DND-41 (cell line): ENCODE results near the gene PEPD.

Experiments used
- ATAC-seq: fragments of 200-7000 bp; cut with Tn5 transposase; 3 replicates; pipeline ENCODE4 v1.9.1; 2021; ENCODE audit warnings: low read depth; ENCODE audit not compliant: insufficient read depth
- DNase-seq: peaks from one replicate; pipeline ENCODE4 v3.0.0-alpha.2; 2020
- H2AFZ ChIP-seq: 2 replicates; pipeline ENCODE4 v1.6.0; 2012; ENCODE audit warnings: low read depth, low read length
- H3K27ac ChIP-seq: 2 replicates; pipeline ENCODE4 v1.5.1; 2012; ENCODE audit warnings: low read length, inconsistent platforms
- H3K27me3 ChIP-seq: fragments of 200-600 bp; sonication (generic); 2 replicates; pipeline ENCODE4 v1.6.0; 2012; ENCODE audit warnings: low read length, mild to moderate bottlenecking, inconsistent platforms; ENCODE audit not compliant: insufficient read depth, poor library complexity
- H3K36me3 ChIP-seq: 2 replicates; pipeline ENCODE4 v1.5.1; 2012; ENCODE audit warnings: low read length, inconsistent platforms; ENCODE audit not compliant: insufficient read depth
- H3K4me1 ChIP-seq: 2 replicates; pipeline ENCODE4 v1.5.1; 2012; ENCODE audit warnings: mild to moderate bottlenecking, low read length; ENCODE audit not compliant: insufficient read depth
- H3K4me2 ChIP-seq: 2 replicates; pipeline ENCODE4 v1.6.0; 2012; ENCODE audit warnings: mild to moderate bottlenecking, moderate library complexity, low read length, inconsistent platforms; ENCODE audit not compliant: insufficient read depth
- H3K4me3 ChIP-seq, 2 experiments: fragments of 200-600 bp in 1 of 2; shearing (Covaris generic) in 1 of 2; 2 replicates each; pipeline ENCODE4 v1.5.1; 2012 to 2016; ENCODE audit warnings: inconsistent platforms in 2 of 2, low read length in 2 of 2, mild to moderate bottlenecking in 2 of 2, low read depth in 1 of 2, moderate library complexity in 1 of 2
- H3K79me2 ChIP-seq: 2 replicates; pipeline ENCODE4 v1.6.0; 2012; ENCODE audit warnings: low read length, inconsistent platforms; ENCODE audit not compliant: insufficient read depth
- H3K9ac ChIP-seq: 2 replicates; pipeline ENCODE4 v1.6.0; 2012; ENCODE audit warnings: low read depth, mild to moderate bottlenecking, inconsistent platforms, low read length, moderate library complexity
- H3K9me3 ChIP-seq: 2 replicates; pipeline ENCODE4 v1.5.1; 2012; ENCODE audit warnings: low read length, moderate library complexity, mild to moderate bottlenecking, inconsistent platforms; ENCODE audit not compliant: insufficient read depth, severe bottlenecking
- H4K20me1 ChIP-seq: 2 replicates; pipeline ENCODE4 v1.6.0; 2012; ENCODE audit warnings: low read length; ENCODE audit not compliant: insufficient read depth
- EZH2 ChIP-seq: IDR thresholded peaks from 3 replicates; pipeline ENCODE4 v1.6.1; 2012; ENCODE audit warnings: borderline replicate concordance, low read depth, mild to moderate bottlenecking, moderate library complexity, low read length, inconsistent platforms; ENCODE audit not compliant: severe bottlenecking
- TF ChIP-seq, protein P1 (sequence below): IDR thresholded peaks from 2 replicates; pipeline ENCODE4 v1.5.1; 2012; ENCODE audit warnings: borderline replicate concordance, low read length, moderate library complexity, mild to moderate bottlenecking; ENCODE audit not compliant: poor library complexity, severe bottlenecking; ENCODE audit errors: extremely low read depth

The PEPD gene

DNA sequence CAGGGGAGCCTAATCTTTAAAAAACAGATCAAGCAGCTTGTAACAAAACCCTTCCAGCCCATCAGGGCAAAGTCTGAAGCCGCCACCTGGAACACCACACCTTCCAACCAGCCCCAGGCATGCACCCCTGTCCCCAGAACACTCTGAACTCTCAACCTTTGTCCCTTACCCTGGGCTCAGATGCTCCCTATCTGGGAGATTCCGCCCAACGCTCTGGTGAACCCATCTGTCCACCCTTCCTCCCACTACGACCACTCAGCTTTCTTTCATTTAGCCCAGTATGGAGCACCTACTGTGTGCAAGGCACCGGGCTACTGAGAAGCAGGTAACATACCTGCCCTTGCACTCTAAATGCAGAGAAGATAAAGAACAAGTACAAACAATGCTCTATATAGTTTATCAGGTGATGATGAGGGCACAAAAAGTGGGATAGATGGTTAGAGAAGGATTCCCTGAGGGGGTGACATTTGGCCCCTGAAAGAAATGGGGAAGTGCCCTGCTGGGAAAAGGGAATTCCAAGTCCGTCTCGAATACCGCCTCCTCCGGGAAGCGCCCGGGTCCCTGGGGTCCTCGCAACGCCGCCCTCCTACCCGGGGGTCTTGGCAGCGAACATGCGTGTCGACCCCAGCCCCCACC, 629 bp downstream of the PEPD start:
- H3K36me3 ChIP-seq, result no peaks in the 10 kb centered on the region
- peak overlapping the region; percentile 100 for H3K4me2 ChIP-seq
- DNase-seq (no peak), ATAC-seq (no peak)
- peak overlapping the region; percentile 93 to 99 for H3K4me3 ChIP-seq
- H3K9me3 ChIP-seq, result no peaks in the 10 kb centered on the region
- peak overlapping the region; percentile 73 for H3K9ac ChIP-seq
- H3K27me3 ChIP-seq, result no peaks in the 10 kb centered on the region
- peaks cover 8% of the 10 kb centered on the region for H3K79me2 ChIP-seq
- H3K27ac ChIP-seq, result peak overlapping the region; percentile 57; the same call in 1 of the 2 replicates
- TF ChIP-seq, protein P1, sequence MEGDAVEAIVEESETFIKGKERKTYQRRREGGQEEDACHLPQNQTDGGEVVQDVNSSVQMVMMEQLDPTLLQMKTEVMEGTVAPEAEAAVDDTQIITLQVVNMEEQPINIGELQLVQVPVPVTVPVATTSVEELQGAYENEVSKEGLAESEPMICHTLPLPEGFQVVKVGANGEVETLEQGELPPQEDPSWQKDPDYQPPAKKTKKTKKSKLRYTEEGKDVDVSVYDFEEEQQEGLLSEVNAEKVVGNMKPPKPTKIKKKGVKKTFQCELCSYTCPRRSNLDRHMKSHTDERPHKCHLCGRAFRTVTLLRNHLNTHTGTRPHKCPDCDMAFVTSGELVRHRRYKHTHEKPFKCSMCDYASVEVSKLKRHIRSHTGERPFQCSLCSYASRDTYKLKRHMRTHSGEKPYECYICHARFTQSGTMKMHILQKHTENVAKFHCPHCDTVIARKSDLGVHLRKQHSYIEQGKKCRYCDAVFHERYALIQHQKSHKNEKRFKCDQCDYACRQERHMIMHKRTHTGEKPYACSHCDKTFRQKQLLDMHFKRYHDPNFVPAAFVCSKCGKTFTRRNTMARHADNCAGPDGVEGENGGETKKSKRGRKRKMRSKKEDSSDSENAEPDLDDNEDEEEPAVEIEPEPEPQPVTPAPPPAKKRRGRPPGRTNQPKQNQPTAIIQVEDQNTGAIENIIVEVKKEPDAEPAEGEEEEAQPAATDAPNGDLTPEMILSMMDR, result no peak
- TF ChIP-seq EZH2, result no peak
- H4K20me1 ChIP-seq, result peaks cover 7% of the 10 kb centered on the region; the same call in 1 of the 2 replicates
- H3K4me1 ChIP-seq, result peaks cover 25% of the 10 kb centered on the region
- H2AFZ ChIP-seq, result peak overlapping the region; percentile 87

DNA sequence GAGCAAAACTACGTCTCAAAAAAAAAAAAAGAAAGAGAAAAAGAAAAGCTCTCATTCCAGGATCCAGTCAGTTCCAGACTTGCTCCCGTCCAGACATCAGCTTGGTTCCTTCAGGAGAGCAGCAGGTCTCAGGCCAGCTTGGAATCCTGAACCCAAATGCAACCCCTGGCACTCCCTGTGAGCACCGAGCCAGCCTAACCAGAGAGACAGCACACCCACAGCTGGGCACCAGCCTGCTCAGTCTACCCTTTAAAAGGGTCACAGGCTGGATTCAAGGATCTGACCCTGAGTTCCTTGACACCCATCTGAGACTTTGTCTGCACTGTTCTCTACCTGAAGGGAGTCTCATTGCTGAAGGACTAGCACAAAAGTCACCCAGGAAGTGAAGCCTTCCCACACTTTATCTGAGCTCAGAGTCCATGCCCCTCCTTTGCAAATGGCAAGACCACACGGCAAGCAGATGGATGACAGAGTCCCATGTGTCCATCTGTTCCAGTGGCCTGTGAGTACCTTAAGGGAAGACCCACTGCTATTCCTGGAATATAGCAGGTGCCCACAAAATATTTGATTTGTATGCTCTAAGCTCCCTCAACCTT, 1.4 kb downstream of the PEPD start:
- DNase-seq, result no peak
- Histone ChIP-seq H3K4me2 (peak overlapping the region; percentile 100), H3K27ac (no peak overlapping the region), H3K27me3 (no peaks in the 10 kb centered on the region), H3K36me3 (no peaks in the 10 kb centered on the region), H3K4me1 (peaks cover 25% of the 10 kb centered on the region), H3K9ac (no peak overlapping the region), H3K79me2 (peaks cover 8% of the 10 kb centered on the region), H4K20me1 (peaks cover 15% of the 10 kb centered on the region), H3K9me3 (no peaks in the 10 kb centered on the region), H2AFZ (no peak overlapping the region), H3K4me3 (peak overlapping the region in 1 of 2 experiments; percentile 99; a peak in 1 of 4 replicates)
- ATAC-seq, result no peak
- no peak for TF ChIP-seq EZH2
- TF ChIP-seq, protein P1, result no peak

DNA sequence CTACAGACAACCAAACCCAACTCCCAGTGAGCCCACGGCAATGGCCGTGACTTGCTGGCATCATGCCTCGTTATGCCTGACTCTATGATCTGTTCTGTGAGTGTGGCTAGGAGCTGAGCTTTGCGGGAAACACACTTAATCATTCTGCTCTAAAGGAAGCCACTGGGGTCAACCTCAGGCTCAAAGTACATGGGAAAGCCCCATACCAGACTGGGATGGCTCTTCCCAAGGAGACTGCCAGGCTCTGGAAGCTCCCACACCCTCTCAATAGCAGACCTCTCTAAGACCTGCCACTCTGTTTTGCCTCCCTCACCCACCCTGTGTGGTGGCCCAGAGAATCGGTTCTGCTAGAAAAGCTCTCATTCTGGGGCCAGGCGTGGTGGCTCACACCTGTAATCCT, 2.2 kb downstream of the PEPD start:
- H3K79me2 ChIP-seq, result peaks cover 8% of the 10 kb centered on the region

More for the DNA sequence above, 2.2 kb downstream of the PEPD start:
- DNase-seq (no peak), ATAC-seq (no peak)
- H3K36me3 ChIP-seq, result no peaks in the 10 kb centered on the region
- no peak overlapping the region for H3K4me2 ChIP-seq
- no peak overlapping the region for H3K4me3 ChIP-seq
- H3K27ac ChIP-seq, result no peak overlapping the region
- no peaks in the 10 kb centered on the region for H3K9me3 ChIP-seq
- no peaks in the 10 kb centered on the region for H3K27me3 ChIP-seq
- H4K20me1 ChIP-seq, result peaks cover 21% of the 10 kb centered on the region
- peaks cover 25% of the 10 kb centered on the region for H3K4me1 ChIP-seq
- H3K9ac ChIP-seq, result no peak overlapping the region
- H2AFZ ChIP-seq, result no peak overlapping the region
- TF ChIP-seq, protein P1, result no peak
- no peak for TF ChIP-seq EZH2
